PC-9 (cell line): ENCODE measurements around the gene MTX1.

Experiments
- CTCF ChIP-seq: fragments of 200-600 bp; sonication (generic); conservative IDR thresholded peaks from 2 replicates; pipeline ENCODE4 v1.6.1; 2017; ENCODE audit warnings: mixed run types, antibody characterized with exemption, mild to moderate bottlenecking, moderate library complexity
- EZH2 ChIP-seq: fragments of 200-600 bp; sonication (generic); IDR thresholded peaks from 2 replicates; pipeline ENCODE4 v1.8.0; 2017; ENCODE audit warnings: antibody characterized with exemption, low read depth

DNA sequence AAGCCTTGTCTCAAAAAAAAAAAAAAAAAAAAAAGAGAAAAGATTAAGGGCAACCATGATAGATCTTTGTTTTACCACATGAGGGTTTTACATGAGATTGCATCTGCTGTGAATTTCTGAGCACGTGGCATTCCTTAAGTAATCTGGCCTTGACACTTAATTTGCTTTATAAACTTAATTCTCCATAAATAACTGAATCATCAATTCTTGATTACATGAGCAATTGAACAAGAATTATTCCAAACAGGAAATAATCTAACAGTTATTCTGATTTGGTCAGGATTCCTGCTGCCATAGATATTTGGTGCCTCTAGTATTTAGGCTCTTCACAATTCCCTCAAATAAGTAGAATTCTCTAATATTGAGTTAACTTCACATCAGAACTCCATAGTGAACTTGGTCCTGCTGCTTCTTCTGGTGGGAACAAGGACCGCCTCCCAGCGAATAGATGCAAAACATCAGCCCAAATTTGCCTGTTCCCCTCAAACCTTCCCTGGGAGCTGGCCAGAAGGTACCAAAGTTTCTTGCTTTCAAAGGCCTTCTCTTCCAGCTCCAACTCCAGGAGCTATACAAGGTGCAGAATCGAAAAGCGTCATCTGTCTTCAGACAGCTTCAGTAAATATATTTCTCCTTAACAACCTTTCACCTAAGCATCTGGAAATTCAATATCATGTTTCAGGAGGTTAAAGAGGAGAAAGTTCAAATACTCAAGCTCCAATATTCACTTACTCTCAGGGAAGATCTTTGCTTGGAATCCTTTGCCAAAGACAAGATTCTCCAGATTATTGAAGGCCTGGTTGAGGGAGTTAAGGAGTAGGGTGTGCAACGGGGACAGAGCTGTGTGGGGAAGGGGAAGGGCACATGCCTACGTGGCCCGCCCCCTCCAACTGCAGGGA, 36.4 kb upstream of the MTX1 start:
- no peak for TF ChIP-seq CTCF
- TF ChIP-seq EZH2 = no peak
